Measurements from ENCODE around the gene HMCN1. TPM values are rescaled to one million over a fixed set of nuclear protein-coding genes. Genes with fewer than 3 reads are reported as not detected.
"Not testable (repeated sequence)": the region's sequence is repeated elsewhere in the genome, so short reads cannot be mapped to it uniquely, and the experiment has no call there.

HMCN1 gene
- total RNA-seq, 2 donors from 2014 or later: 1.3 to 3.7 TPM

GRCh38 chr1:186183970-186184628, 449.9 kb downstream of the HMCN1 start:
- DNase-seq: no peak
- H3K36me3 ChIP-seq: no peaks in the 10 kb centered on the region
- intact Hi-C loops (cut with DNase I): no loop called here
- H3K4me1 ChIP-seq: no peaks in the 10 kb centered on the region
- H3K9me3 ChIP-seq: no peaks in the 10 kb centered on the region
- no peak overlapping the region for H3K27ac ChIP-seq
- TF ChIP-seq, protein P1, sequence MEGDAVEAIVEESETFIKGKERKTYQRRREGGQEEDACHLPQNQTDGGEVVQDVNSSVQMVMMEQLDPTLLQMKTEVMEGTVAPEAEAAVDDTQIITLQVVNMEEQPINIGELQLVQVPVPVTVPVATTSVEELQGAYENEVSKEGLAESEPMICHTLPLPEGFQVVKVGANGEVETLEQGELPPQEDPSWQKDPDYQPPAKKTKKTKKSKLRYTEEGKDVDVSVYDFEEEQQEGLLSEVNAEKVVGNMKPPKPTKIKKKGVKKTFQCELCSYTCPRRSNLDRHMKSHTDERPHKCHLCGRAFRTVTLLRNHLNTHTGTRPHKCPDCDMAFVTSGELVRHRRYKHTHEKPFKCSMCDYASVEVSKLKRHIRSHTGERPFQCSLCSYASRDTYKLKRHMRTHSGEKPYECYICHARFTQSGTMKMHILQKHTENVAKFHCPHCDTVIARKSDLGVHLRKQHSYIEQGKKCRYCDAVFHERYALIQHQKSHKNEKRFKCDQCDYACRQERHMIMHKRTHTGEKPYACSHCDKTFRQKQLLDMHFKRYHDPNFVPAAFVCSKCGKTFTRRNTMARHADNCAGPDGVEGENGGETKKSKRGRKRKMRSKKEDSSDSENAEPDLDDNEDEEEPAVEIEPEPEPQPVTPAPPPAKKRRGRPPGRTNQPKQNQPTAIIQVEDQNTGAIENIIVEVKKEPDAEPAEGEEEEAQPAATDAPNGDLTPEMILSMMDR (IDR thresholded peaks at IDR 0.05): no peak
- no peak overlapping the region for H3K4me3 ChIP-seq
- no peak overlapping the region for H3K9ac ChIP-seq (ENCODE audit: low read depth in 2 of 2, low read length in 2 of 2)
- H3K27me3 ChIP-seq: no peaks in the 10 kb centered on the region

- intact Hi-C loops (cut with DNase I); H3K9ac ChIP-seq (ENCODE audit: low read depth in 2 of 2, low read length in 2 of 2); H3K36me3 ChIP-seq: not testable (repeated sequence)
Observed at GRCh38 chr1:186186251-186186650, 452.1 kb downstream of the HMCN1 start.

GRCh38 chr1:186187601-186188000, 453.4 kb downstream of the HMCN1 start:
- H3K36me3 ChIP-seq: no peaks in the 10 kb centered on the region
- intact Hi-C loops (cut with DNase I): no loop called here
- H3K27me3 ChIP-seq: no peaks in the 10 kb centered on the region
- H3K4me3 ChIP-seq: no peak overlapping the region
- no peak overlapping the region for H3K27ac ChIP-seq
- no peaks in the 10 kb centered on the region for H3K9me3 ChIP-seq
- TF ChIP-seq, protein P1 (IDR thresholded peaks at IDR 0.05): no peak
- no peaks in the 10 kb centered on the region for H3K4me1 ChIP-seq
- H3K9ac ChIP-seq (ENCODE audit: low read depth in 2 of 2, low read length in 2 of 2): no peak overlapping the region
- DNase-seq: no peak

More at GRCh38 chr1:186186251-186186650, 452.1 kb downstream of the HMCN1 start:
- H3K27ac ChIP-seq, H3K4me1 ChIP-seq, DNase-seq, H3K27me3 ChIP-seq, H3K9me3 ChIP-seq, H3K4me3 ChIP-seq: not testable (repeated sequence)

GRCh38 chr1:186188004-186188539, 453.9 kb downstream of the HMCN1 start:
- H3K4me1 ChIP-seq: no peaks in the 10 kb centered on the region
- TF ChIP-seq, protein P1 (IDR thresholded peaks at IDR 0.05): no peak
- no peak overlapping the region for H3K9ac ChIP-seq (ENCODE audit: low read depth in 2 of 2, low read length in 2 of 2)
- intact Hi-C loops (cut with DNase I): no loop called here
- DNase-seq: no peak
- H3K27me3 ChIP-seq: no peaks in the 10 kb centered on the region
- no peaks in the 10 kb centered on the region for H3K9me3 ChIP-seq
- H3K27ac ChIP-seq: no peak overlapping the region
- H3K4me3 ChIP-seq: no peak overlapping the region
- no peaks in the 10 kb centered on the region for H3K36me3 ChIP-seq

- no peak overlapping the region for H3K4me3 ChIP-seq
- TF ChIP-seq, protein P1 (IDR thresholded peaks at IDR 0.05): no peak
- no peak for DNase-seq
- no peaks in the 10 kb centered on the region for H3K36me3 ChIP-seq
- H3K27ac ChIP-seq: no peak overlapping the region
- intact Hi-C loops (cut with DNase I): no loop called here
- no peaks in the 10 kb centered on the region for H3K9me3 ChIP-seq
- H3K27me3 ChIP-seq: no peaks in the 10 kb centered on the region
- no peak overlapping the region for H3K9ac ChIP-seq (ENCODE audit: low read depth in 2 of 2, low read length in 2 of 2)
- H3K4me1 ChIP-seq: no peaks in the 10 kb centered on the region
Observed at GRCh38 chr1:186188736-186189135, 454.5 kb downstream of the HMCN1 start.

DNA sequence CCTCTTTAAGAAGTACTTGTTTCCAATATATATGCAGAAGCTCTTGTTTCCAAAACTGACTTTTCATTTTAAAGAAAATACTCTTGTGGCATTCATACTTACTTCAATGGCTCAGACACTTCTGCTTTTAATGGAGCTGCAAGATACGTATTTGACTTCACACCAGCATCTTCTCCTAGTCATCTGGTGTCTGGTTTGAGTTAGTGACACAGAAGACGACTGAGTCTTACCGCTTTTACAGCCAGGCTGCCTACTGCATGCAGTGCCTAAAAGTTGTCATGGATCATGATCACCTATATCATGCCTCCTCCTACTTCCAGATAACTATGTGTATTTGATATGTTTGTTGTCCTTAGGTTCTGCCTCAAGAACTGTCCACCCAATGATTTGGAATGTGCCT, 455.0 kb downstream of the HMCN1 start:
- no peak overlapping the region for H3K9ac ChIP-seq (ENCODE audit: low read depth in 2 of 2, low read length in 2 of 2)
- no peaks in the 10 kb centered on the region for H3K36me3 ChIP-seq
- H3K27me3 ChIP-seq: no peaks in the 10 kb centered on the region
- no peak overlapping the region for H3K4me3 ChIP-seq
- H3K27ac ChIP-seq: no peak overlapping the region
- H3K4me1 ChIP-seq: no peaks in the 10 kb centered on the region
- no peak for DNase-seq
- no peaks in the 10 kb centered on the region for H3K9me3 ChIP-seq
- TF ChIP-seq, protein P1 (IDR thresholded peaks at IDR 0.05): no peak
- intact Hi-C loops (cut with DNase I): no loop called here

All from colonic mucosa (tissue), 4 donors.